Non-pigmented ciliary epithelial cell (primary cell): ENCODE results near the gene TMEM119.
"Not testable (repeated sequence)": the region's sequence is repeated elsewhere in the genome, so short reads cannot be mapped to it uniquely, and the experiment has no call there.

Source experiments
- DNase-seq: peaks from one replicate; pipeline ENCODE4 v3.0.0-alpha.2; 2010; ENCODE audit warnings: low read depth

Gene TMEM119

GRCh38 chr12:108634341-108634751, 36.5 kb upstream of the TMEM119 start:
- DNase-seq, result no peak

DNA sequence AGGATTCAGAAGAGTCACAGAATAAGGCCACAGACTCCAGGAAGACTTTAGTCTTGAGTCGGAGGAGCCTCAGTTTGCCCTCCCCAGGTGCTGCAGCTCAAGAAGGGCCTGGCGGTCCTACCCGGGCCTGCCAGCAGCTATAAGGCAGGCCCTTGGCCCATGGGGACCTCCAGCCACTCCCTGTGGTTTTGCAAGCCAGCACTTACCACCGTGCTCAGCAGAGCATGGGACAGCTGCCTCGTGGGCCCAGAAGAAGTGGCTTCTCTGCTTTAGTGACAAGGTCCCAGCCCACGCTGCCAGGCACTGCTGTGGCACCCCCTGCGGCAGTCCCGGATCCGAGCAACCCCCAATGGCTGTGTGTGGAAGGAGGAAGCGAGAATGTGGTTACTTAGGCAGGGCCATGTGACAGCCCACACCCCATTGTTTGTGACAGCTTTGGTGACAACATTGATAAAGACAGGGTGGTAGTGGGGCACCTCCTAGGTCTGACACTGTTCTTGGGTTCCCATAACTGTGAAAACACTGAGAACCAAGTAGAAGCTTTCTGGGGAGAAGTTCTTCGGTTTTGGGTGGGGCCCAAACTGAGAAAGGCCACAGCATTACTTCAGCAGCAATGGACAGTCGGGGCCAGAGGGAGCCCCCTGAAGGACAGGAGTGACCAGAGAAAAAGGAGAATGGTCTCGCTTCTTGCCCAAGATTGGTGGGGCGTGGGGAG, 35.8 kb upstream of the TMEM119 start, which contains the start of gene SELPLG:
SELPLG (minus strand) TSS at position 361 of the 715 bp plus-strand sequence. CDS start 9,587 bp downstream, outside the sequence.
- DNase-seq, result no peak

DNA sequence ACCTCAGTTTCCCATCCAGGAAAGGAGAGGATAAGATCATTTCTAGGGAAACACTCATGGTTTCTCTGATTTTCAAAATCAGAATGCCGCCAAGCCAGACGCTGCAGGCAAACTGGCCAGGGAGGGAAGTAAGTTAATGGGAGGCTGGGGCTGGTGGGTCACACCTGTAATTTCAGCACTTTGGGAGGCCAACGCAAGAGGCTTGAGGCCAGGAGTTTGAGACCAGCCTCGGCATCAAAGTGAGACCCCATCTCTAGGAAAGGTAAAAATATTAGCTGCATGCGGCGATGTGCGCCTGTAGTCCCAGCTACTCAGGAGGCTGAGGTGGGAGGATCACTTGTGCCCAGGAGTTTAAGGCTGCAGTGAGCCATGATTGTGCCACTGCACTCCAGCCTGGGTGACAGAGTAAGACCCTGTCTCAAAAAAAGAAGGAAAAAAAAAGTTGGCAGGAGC, 35.2 kb upstream of the TMEM119 start:
- no peak for DNase-seq

DNA sequence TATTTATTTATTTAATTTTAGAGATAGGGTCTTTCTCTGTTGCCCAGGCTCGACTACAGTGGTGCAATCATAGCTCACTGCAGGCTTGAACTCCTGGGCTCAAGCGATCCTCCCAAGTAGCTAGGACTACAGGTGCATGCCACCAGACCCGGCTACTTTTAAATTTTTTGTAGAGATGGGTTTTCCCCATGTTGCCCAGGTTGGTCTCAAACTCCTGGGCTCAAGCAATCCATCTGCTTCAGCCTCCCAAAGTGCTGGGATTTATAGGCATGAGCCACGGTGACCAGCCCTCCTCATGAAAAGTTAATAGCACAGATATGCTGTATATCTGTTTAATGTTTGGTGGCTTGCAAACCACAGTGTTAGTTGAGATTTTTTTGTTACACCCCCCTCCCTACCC, 33.4 kb upstream of the TMEM119 start:
- DNase-seq, result not testable (repeated sequence)

DNA sequence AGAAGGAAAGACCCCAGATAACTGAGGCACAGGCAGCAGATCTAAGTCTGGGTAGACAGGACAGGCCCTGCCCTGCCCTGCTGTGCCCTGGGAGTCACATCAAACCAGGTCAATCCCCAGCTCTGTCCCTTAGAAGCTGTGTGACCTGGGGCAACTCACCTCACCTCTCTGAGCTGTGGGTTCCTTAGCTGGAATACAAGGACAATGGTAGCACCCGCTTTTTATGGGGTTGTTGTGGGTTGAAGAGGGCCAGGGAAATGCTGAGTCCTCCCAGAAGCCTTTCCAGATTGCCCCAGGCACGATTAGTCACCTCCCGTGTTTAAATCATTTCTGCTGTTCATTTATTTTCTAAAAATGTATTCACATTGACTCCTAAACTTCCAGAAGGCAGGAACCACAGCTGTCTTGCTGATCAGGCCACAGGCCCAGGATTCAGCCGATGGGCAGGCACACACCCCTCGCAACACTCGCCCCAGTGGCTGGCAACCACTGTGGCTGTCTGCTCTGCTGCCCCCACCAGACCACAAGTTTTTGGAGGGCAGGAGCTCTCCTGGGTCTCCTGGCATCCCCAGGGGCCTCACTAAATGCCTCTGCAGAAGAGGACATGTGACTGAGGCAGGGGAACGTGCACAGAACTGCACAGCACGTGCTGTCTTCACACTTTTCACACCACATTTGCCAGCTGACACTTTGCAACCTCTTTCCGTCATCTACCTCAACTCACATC, 32.8 kb upstream of the TMEM119 start:
- no peak for DNase-seq

GRCh38 chr12:108629824-108630476, 32.1 kb upstream of the TMEM119 start:
- peak; percentile 70 for DNase-seq

DNA sequence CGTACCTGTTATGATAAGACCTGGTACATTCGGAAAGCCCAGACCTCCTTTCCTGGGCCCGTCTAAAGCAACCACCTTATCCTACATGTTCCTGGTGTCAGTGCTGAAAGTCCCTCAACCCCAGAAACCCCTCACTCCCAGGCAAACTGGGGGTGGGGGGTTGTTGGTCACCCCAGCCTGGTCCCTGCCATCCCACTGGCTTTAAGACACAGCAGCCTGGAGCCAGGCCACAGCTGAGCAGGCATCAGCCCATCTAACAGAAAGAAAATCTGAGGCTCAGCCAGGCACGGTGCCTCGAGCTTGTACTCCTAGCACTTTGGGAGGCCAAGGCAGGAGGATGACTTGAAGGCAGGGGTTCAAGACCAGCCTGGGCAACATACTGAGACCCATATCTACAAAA, 31.3 kb upstream of the TMEM119 start:
- DNase-seq, result no peak

DNA sequence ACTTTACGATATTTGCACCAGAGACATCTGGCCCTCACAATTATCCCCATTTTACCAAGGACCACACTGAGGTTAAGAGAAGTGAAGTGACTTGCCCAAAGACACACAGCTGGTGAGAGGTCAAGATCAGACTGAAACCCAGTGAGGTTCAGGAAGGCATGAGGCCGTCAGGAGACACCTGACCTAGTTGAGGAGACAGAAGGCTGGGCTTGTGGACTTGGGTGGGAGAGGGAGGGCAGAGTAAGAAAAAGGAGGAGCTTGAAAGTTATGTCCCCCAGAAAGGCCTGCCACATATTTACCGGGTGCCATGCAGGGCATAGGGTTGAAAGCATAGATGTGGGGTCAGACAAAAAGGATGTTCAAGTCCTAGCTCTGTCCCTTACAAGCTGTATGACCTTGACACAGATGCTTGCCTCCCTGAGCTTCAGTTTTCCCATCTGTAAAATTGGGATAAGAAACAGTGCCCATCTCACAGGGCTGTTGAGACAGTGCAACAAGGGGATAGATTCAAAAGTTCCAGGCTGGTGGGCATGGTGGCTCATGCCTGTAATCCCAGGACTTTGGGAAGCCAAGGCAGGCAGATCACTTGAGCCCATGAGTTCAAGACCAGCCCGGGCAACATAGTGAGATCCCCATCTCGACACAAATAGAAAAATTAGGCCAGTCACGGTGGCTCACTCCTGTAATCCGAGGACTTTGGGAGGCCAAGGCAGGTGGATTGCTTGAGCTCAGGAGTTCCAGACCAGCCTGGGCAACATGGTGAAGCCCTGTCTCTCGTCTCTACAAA, 29.4 kb upstream of the TMEM119 start:
- DNase-seq, result no peak

DNA sequence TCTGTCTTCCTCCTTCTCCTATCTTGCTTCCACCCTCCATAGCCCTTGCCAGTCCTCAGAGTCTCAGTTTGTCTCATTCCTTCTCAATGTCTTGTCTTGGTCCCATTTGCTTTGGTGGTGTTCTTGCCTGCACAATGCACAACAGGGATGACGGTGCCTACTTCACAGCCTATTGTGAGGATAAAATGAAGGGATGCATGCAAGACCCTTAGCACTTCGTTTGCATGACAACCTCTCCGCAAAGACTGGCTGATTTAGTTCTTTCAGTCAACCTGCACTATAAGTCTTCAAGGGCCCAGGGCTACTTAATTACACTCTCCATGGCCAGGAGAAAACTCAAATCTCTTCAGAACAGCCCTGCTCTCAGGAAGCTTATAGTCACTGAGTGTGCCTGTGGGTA, 27.3 kb upstream of the TMEM119 start:
- no peak for DNase-seq

GRCh38 chr12:108623577-108623976, 25.7 kb upstream of the TMEM119 start:
- DNase-seq, result no peak

DNA sequence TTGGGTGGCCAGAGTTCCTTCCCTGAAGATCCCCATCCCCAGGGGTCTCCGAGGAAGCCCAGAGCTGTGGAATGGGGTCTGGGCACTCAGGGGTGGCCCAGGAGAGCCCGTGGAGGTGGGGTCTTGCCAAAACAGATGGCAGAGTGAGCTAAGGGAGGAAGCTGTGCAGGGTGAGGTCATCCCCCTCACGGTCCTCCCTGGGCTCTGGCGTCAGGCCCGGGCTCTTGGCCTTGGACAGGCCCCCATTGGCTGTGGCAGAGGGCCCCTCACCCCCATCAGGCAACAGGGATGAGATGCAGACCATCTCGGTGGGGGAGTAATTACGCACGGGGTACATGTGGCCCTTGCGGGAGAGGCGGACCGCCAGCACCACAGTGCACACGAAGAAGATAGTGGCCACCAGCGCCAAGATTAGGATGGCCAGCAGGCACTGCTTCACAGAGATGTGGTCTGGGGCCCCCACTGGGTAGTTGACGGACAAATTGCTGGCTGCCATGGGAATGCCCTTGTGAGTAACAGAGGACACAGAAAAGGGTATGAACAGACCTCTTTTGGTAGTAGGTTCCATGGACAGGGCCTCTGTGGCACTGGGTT, 25.1 kb upstream of the TMEM119 start:
- no peak for DNase-seq

GRCh38 chr12:108622421-108622820, 24.5 kb upstream of the TMEM119 start:
- no peak for DNase-seq

GRCh38 chr12:108621161-108621560, 23.3 kb upstream of the TMEM119 start:
- DNase-seq, result no peak

DNA sequence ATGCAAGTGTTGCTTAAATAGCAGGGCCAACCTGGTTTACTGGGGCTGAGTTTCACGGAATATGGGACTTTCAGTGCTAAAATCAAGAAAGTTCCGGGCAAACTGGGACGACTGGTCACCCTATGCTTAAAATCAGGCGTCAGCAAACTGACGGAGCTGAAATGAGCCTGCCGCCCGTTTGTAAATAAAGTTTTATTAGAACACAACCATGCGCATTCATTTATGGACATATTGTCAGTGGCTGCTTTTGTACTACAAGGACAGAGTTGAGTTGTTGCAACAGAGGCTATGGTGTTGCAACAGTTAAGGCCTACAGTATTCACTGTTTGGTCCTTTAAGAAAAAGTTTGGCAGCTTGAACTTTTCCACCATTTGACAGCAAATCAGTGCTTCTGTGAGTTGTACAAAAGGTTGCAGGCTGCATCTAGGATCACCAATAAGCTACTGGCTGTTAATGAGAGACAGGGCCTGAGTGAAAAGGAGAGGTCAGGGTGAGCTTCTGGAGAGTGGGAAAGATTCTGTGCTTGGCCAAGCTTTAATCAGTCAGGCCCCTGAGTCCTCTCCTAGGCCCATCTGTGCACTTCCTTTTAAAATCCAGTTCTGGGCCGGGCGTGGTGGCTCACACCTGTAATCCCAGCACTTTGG, 22.5 kb upstream of the TMEM119 start:
- DNase-seq, result no peak

GRCh38 chr12:108619369-108620160, 21.7 kb upstream of the TMEM119 start:
- no peak for DNase-seq

GRCh38 chr12:108618953-108619274, 21.0 kb upstream of the TMEM119 start:
- not testable (repeated sequence) for DNase-seq

GRCh38 chr12:108618079-108618952, 20.4 kb upstream of the TMEM119 start:
- no peak for DNase-seq

DNA sequence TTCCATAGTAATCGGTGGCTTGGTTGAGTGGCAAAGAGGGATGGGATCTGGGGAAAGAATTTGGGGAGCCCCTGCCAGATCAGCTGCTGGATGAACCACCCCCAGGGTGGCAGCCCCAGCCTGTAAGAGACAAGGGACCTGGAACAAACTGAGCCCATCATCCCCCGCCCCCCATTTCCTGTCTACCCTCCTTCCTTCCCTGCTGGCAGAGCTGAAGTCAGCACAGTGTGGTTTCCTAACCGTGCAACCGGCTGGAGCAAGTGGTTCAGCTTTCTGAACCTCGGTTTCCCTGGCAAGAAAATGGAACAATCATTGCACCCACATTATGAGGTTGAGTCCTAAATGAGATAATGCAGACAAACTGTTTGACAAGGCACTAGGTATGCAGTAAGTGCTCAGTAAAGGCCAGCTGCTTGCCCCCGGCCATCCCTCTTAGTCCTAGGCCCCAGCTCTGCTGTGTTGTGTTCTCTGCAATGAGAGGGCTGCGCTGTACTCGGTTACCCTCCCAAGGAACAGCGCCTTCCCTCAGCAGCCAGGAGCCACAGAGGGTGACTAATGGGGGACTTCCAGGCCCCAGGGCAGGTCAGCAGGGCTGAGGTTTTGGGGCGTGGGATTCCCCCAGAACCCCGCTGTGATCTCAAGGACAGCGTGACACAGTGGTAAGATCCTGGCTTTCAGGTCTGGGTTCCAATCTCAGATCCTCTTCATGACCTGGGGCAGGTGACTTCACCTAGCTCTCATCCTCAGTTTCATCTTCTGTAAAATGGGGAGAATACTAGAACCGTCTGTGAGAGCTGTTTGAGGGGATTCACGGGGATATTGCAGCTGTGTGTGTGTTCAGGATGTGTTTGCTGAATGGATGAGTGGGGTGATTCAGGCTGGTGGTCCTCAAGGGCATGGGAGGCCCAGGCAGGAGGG, 19.3 kb upstream of the TMEM119 start:
- no peak for DNase-seq
